Measurements from ENCODE around the gene IL9. TPM values are rescaled to one million over a fixed set of nuclear protein-coding genes. Genes with fewer than 3 reads are reported as not detected.

IL9 gene
- total and polyA plus RNA-seq, 2 of the 4 experiments (the other 2 are of a cell fraction), result not detected

DNA sequence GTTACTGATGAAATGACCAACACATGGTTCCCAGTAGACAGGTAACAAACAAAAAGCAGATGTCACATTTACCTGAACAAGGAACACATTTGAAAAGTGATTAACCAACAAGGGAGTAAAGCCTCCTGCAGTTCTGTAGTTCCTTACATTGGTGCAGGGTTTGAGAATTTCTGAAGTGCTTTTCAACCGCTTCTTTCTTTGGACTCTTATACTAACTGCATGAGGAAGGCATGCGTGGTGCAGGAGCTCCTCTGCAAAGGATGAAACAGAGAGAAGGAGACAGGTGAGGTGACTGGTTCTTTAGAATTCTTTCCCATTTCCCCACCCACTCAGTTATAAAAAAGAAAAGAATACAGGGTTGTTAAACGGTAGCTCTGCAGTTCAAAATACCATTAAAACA, 4.6 kb upstream of the IL9 start:
- Histone ChIP-seq H2AK5ac (ENCODE audit: low read depth, low read length) (no peak overlapping the region), H3K9me1 (ENCODE audit: insufficient read depth, low read length) (no peaks in the 10 kb centered on the region), H3K18ac (ENCODE audit: low read depth, low read length) (no peak overlapping the region), H3K27ac (ENCODE audit: insufficient read depth, low read length) (no peak overlapping the region), H3K23ac (ENCODE audit: low read depth, low read length) (no peak overlapping the region), H3K4ac (ENCODE audit: low read depth, low read length) (no peak overlapping the region), H3K56ac (ENCODE audit: extremely low read depth, insufficient read depth, low read length) (no peak overlapping the region), H3K4me2 (ENCODE audit: low read depth, low read length) (no peak overlapping the region), H3K27me3 (ENCODE audit: control insufficient read depth, insufficient read depth, low read length) (peaks cover 38% of the 10 kb centered on the region), H3K4me3 (ENCODE audit: insufficient read depth, low read depth, low read length) (no peak overlapping the region), H3K4me1 (ENCODE audit: control insufficient read depth, insufficient read depth, low read length) (no peaks in the 10 kb centered on the region), H2AFZ (replicated peaks; ENCODE audit: low read length, poor library complexity) (no peak overlapping the region), H4K5ac (ENCODE audit: low read depth, low read length) (no peak overlapping the region), H2BK15ac (ENCODE audit: low read depth, low read length) (no peak overlapping the region), H3K9ac (ENCODE audit: low read depth, low read length) (no peak overlapping the region), H2BK20ac (ENCODE audit: low read depth, low read length) (no peak overlapping the region), H3K36me3 (ENCODE audit: control insufficient read depth, insufficient read depth, low read length) (no peaks in the 10 kb centered on the region), H2BK120ac (ENCODE audit: low read depth, low read length) (no peak overlapping the region), H2AK9ac (replicated peaks; ENCODE audit: low read depth, low read length, poor library complexity) (no peak overlapping the region), H4K20me1 (ENCODE audit: insufficient read depth, low read length) (no peaks in the 10 kb centered on the region), H4K8ac (ENCODE audit: low read depth in 2 of 2, low read length in 2 of 2) (no peak overlapping the region), H4K91ac (ENCODE audit: insufficient read depth, low read depth, low read length) (no peak overlapping the region), H2BK5ac (ENCODE audit: low read depth, low read length, poor library complexity, severe bottlenecking) (no peak overlapping the region), H3K14ac (replicated peaks; ENCODE audit: low read depth, low read length) (no peak overlapping the region), H3K79me1 (ENCODE audit: low read depth in 1 of 2, low read length in 2 of 2) (no peaks in the 10 kb centered on the region), H3K9me3 (ENCODE audit: control insufficient read depth, insufficient read depth, low read length) (peaks cover 2% of the 10 kb centered on the region; the same call in 1 of the 2 replicates)
- BruUV-seq (replicated peaks), result no TSS peak
- in situ Hi-C loops (cut with MboI; ENCODE audit: low sequenced_read_pairs) (no loop called here), intact Hi-C loops (cut with micrococcal nuclease) (no loop called here), dilution Hi-C loops (cut with HindIII; ENCODE audit: low sequenced_read_pairs, unreplicated experiment) (no loop called here)
- POLR2A ChIA-PET (ENCODE audit: unreplicated experiment), result no interaction called here
- no peak for DNase-seq
- WGBS, 2 experiments (ENCODE audit: extremely low coverage in 2 of 2, insufficient read length in 1 of 2), result no CpG with 5 or more reads among the region's 3 CpGs
- CTCF ChIA-PET, result interaction anchor here (0.8 to 1.2 kb wide), 2 partner anchors 9 to 1420 kb away, joined by 3 read pairs; no protein-coding TSS in a partner anchor
- ATAC-seq (ENCODE audit: low read depth), result no peak
- no peak for TF ChIP-seq MAFK (IDR thresholded peaks at IDR 0.05; ENCODE audit: low read depth, low read length)
- no peak for TF ChIP-seq FOS (IDR thresholded peaks at IDR 0.05; ENCODE audit: low read depth, low read length)
- no peak for TF ChIP-seq MAZ (IDR thresholded peaks at IDR 0.05; ENCODE audit: borderline replicate concordance, low read depth, low read length)
- TF ChIP-seq POLR2A (IDR thresholded peaks at IDR 0.05; ENCODE audit: low read depth, low read length), result no peak
- no peak for TF ChIP-seq RFX5 (IDR thresholded peaks at IDR 0.05; ENCODE audit: low read depth, low read length)
- TF ChIP-seq CEBPB (IDR thresholded peaks at IDR 0.05; ENCODE audit: low read depth, low read length), result no peak
- TF ChIP-seq, protein P1, sequence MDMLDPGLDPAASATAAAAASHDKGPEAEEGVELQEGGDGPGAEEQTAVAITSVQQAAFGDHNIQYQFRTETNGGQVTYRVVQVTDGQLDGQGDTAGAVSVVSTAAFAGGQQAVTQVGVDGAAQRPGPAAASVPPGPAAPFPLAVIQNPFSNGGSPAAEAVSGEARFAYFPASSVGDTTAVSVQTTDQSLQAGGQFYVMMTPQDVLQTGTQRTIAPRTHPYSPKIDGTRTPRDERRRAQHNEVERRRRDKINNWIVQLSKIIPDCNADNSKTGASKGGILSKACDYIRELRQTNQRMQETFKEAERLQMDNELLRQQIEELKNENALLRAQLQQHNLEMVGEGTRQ (IDR thresholded peaks at IDR 0.05; ENCODE audit: low read depth, low read length), result no peak
- TF ChIP-seq BHLHE40 (IDR thresholded peaks at IDR 0.05; ENCODE audit: low read depth, low read length), result no peak
- TF ChIP-seq, protein P2, sequence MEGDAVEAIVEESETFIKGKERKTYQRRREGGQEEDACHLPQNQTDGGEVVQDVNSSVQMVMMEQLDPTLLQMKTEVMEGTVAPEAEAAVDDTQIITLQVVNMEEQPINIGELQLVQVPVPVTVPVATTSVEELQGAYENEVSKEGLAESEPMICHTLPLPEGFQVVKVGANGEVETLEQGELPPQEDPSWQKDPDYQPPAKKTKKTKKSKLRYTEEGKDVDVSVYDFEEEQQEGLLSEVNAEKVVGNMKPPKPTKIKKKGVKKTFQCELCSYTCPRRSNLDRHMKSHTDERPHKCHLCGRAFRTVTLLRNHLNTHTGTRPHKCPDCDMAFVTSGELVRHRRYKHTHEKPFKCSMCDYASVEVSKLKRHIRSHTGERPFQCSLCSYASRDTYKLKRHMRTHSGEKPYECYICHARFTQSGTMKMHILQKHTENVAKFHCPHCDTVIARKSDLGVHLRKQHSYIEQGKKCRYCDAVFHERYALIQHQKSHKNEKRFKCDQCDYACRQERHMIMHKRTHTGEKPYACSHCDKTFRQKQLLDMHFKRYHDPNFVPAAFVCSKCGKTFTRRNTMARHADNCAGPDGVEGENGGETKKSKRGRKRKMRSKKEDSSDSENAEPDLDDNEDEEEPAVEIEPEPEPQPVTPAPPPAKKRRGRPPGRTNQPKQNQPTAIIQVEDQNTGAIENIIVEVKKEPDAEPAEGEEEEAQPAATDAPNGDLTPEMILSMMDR (conservative IDR thresholded peaks at IDR 0.05; ENCODE audit: low read depth, low read length), result no peak
- no peak for TF ChIP-seq MXI1 (IDR thresholded peaks at IDR 0.05; ENCODE audit: borderline replicate concordance, low read depth, low read length)
- TF ChIP-seq RCOR1 (IDR thresholded peaks at IDR 0.05; ENCODE audit: insufficient replicate concordance, low read length), result no peak
- TF ChIP-seq SMC3 (IDR thresholded peaks at IDR 0.05; ENCODE audit: low read depth, low read length), result no peak
- no peak for TF ChIP-seq NFE2L2 (IDR thresholded peaks at IDR 0.05; ENCODE audit: low read depth, low read length)
- TF ChIP-seq RAD21 (IDR thresholded peaks at IDR 0.05; ENCODE audit: low read length), result no peak
- TF ChIP-seq, protein P3, sequence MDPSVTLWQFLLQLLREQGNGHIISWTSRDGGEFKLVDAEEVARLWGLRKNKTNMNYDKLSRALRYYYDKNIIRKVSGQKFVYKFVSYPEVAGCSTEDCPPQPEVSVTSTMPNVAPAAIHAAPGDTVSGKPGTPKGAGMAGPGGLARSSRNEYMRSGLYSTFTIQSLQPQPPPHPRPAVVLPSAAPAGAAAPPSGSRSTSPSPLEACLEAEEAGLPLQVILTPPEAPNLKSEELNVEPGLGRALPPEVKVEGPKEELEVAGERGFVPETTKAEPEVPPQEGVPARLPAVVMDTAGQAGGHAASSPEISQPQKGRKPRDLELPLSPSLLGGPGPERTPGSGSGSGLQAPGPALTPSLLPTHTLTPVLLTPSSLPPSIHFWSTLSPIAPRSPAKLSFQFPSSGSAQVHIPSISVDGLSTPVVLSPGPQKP (IDR thresholded peaks at IDR 0.05; ENCODE audit: borderline replicate concordance, low read depth, low read length), result no peak
- no peak for TF ChIP-seq CHD1 (IDR thresholded peaks at IDR 0.05; ENCODE audit: low read depth, low read length)

All from IMR-90 (cell line).